IPS DF 4.7 (cell line): ENCODE data around the gene MACF1.
"Not testable (repeated sequence)": the region's sequence is repeated elsewhere in the genome, so short reads cannot be mapped to it uniquely, and the experiment has no call there.

ENCODE experiments used
- DNase-seq: peaks from one replicate; pipeline ENCODE4 v3.0.0-alpha.2; 2013; ENCODE audit warnings: low spot score; ENCODE audit errors: extremely low read depth

MACF1 gene

DNA sequence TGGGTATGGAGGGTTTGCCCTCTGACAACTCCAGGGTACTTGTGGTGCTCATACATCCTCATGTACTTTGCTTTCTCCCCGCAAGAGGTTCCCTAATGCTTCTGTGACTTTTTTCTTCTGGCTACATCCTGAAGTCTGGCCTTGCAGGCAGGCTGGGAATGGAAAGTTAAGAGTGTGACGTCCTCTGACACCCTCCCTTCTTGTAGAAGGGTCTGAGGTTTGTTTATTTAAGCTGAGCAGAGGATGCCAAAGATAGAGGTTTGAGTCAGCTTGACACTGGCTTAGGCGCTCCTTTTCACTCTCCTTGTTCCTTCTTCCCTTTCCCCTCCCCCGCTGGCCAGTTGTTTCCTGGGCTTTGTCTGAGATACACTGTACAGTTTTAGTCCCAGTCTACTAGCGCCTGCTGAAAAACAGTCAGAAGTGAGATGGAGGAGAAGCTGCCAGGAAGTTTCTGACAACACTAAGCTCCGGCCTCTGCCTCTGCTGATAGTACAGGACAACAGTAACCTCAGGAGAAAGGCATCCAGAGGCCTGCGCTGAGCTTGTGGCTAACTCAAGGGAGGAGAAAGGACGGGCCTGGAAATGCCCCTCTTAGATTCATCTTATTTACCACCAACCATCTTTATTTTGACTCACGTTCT is at the start of gene MACF1:
MACF1 (plus strand) TSS at position 255 of the 641 bp plus-strand sequence; CDS start at position 583, 328 bp downstream.
- no peak for DNase-seq

DNA sequence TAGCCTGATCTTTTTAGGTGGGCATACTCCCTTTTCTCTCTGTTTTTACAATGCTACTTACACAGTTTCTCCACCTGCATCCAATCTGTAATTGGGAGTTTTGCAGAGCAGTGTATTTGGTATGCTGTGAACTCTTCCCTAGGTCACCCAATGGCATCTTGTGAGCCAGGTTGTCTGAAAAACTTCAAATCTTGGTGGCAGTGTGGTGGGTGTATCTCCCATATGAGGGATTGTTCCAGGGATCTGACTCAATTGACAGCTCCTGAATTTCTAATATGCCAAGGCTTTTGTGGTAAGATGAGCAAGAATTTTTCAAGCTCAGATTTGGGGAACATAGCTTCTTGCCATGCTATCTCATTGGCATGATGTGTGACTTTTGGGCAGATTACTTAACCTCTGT is 47.2 kb upstream of the MACF1 start:
- DNase-seq: no peak

GRCh38 chr1:39158327-39159086 is 46.0 kb upstream of the MACF1 start:
- DNase-seq: no peak

- DNase-seq: no peak
Observed at GRCh38 chr1:39159224-39160036, 45.1 kb upstream of the MACF1 start.

GRCh38 chr1:39160703-39161102 is 43.8 kb upstream of the MACF1 start:
- no peak for DNase-seq

GRCh38 chr1:39161811-39162210 is 42.7 kb upstream of the MACF1 start:
- not testable (repeated sequence) for DNase-seq

DNA sequence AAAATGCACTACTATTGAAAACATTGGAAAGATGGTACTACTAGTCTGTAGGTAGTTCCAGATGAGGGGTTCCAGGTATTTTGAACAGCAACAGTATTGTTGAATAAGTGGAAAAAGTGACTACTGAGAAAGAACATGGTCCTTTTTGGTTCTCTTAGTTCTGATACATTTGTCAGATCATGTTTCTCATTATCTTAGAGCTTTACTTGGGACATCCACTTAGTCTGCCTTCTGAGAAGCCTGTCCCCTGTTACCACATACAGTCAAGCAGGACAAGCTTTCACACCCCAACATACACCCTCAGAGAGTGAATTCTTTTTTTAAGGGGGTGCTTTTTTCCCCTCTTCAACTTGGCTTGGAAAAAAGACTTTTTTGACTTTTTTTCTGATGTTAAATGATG is 41.0 kb upstream of the MACF1 start:
- DNase-seq: no peak

- DNase-seq: no peak
Observed at GRCh38 chr1:39164256-39164655, 40.2 kb upstream of the MACF1 start.

DNA sequence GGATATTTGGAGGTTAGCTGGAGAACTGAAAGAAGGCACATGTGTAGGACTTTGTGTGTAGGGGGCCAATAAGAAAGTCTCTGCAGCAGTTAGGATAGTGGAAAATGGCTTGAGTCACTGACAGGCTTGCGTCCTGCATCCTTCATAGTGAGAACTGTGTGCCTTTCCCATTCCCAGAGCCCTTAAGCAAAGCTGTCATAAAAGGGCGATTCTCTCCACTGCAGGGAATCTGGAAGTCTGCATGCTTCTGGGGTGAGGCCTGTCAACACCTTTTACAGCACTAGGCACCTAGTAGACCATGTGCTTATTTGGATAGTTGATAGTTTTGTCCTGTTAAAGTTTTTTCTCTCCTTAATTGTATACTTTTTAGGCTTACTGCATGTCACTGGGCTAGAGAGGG is 39.4 kb upstream of the MACF1 start:
- DNase-seq: no peak

GRCh38 chr1:39165488-39165887 is 39.0 kb upstream of the MACF1 start:
- no peak for DNase-seq

GRCh38 chr1:39167632-39168209 is 36.8 kb upstream of the MACF1 start:
- no peak for DNase-seq

- DNase-seq: no peak
Observed at GRCh38 chr1:39168301-39169080, 36.0 kb upstream of the MACF1 start.

GRCh38 chr1:39170731-39171667 is 33.5 kb upstream of the MACF1 start:
- no peak for DNase-seq

DNA sequence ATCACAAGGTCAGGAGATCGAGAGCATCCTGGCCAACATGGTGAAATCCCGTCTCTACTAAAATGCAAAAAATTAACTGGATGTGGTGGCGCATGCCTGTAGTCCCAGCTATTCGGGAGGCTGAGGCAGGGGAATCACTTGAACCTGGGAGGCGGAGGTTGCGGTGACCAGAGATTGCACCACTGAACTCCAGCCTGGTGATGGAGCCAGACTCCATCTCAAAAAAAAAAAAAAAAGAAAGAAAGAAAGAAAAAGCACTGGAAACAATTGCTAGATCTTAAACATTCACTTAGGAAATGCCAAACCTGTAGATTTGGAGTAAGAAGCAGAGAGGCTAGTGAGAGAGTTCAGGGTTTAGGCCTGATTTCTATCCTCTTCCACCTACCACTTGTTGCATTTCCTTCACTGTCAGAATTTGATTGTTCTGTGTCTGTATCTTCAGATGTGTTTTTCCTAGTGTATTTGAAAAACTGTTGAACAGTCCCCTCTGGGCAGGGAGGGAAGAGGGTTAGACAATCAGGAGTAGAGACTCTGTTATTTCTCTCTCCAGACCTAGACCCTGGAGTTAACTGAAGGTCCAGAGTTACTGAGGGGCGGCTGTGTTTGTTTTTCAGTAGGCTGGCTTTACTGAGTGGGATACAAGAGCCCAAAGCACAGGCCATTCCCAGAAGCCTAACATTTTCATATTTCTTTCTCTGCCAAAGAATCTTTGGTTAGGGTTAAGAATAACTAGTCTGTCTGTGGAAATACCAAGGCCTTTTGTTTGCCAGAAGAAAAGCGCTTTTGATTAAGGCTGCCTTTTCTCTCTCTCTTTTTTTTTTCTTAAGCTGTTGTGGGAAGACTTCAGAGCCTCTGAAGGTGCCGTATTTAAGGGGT is 31.1 kb upstream of the MACF1 start:
- DNase-seq: no peak

DNA sequence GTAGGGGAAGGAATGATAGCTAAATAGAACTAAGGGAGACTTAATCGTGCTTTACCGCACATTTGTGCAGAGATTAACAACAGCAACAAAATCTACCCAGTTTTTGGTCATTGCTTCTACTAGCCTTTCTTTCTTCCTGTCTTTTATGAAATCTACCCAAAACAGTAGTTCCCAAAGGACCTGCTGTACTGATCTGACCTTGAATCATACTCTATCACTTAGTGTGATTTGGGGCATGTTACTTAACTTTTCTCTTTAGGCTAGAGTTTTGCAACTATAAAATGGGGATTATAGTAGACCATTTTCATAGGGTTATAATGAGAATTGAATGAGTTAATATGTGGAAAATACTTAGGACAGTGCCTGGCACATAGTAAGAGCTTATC is 30.5 kb upstream of the MACF1 start:
- DNase-seq: no peak

DNA sequence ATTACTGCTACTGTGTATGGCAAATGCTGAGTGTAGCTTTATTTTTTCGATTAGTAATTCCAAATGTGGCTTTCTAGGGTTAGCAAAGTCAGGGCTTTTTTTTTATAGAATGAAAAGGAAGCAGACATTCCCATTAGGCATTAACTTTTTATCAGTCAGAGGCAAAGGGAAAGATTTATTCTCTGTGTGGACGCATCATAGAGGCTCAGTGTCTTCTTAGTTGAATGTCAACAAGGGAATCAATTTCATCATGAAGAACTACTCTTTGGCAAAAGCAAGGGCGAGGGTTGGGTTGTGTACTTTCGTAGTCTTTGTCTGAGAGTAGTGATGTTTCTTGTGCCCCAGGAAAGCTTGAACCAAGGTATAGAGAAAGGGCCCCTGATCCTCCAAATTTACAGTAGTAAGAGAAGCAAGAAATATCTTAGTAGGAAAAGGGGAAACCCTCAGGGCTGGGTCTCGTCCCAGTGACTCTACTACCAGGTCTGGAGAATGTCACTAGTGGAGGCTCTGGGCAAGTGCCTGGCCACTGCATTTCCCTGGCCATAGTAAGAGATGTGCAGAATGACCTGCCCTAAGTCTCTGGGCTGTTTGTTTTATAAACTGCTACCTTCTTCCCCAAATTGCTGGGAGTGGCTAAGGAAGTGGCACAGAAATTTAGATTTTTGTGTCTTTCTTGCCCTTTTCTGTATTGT is 30.0 kb upstream of the MACF1 start:
- DNase-seq: no peak

- no peak for DNase-seq
Observed at GRCh38 chr1:39177706-39178105, 26.8 kb upstream of the MACF1 start.
